Adrenal gland (tissue), 5 donors: Measurements from ENCODE around the gene GPI.

ENCODE experiments used
- CTCF ChIP-seq, 6 experiments: fragments of 450-650 bp in 4 of 6; fragments of 200-600 bp in 2 of 6; sonication (generic) in 1 of 6; IDR thresholded peaks; 1 replicate in 5 of 6; 2 replicates in 1 of 6; pipeline versions ENCODE4 v1.5.1 to v1.8.0; 2016 to 2021; ENCODE audit warnings: antibody characterized with exemption in 6 of 6, mild to moderate bottlenecking in 2 of 6, moderate library complexity in 1 of 6
- POLR2A ChIP-seq, 2 donors: fragments of 450-650 bp; IDR thresholded peaks; one replicate each; pipeline ENCODE4 v1.6.1; 2017; ENCODE audit warnings: antibody characterized with exemption in 2 of 2, mild to moderate bottlenecking in 2 of 2, moderate library complexity in 1 of 2
- donor health status: DM: no; HTN: no; CAD: no.

- TF ChIP-seq CTCF (IDR thresholded peaks at IDR 0.05) (no peak), POLR2A (IDR thresholded peaks at IDR 0.05) (no peak)
Measured at GRCh38 chr19:34436716-34437115, 71.7 kb downstream of the GPI start.
